Uterus (tissue), 4 donors: ENCODE measurements around the gene VSIR. TPM values are rescaled to one million over a fixed set of nuclear protein-coding genes. Genes with fewer than 3 reads are reported as not detected.
A peak's percentile ranks its signal among the peaks of the same experiment; 100 is the strongest.

ENCODE experiments used
- DNase-seq, 2 donors: peaks; one replicate each; pipeline ENCODE4 v3.0.0-alpha.2; 2019 to 2020
- H3K27ac ChIP-seq, 2 donors: fragments of 200-600 bp; sonication (generic); 1 replicate in 1 of 2; 2 replicates in 1 of 2; pipeline ENCODE4 v1.5.1; 2016 to 2018
- H3K27me3 ChIP-seq, 2 donors: fragments of 200-600 bp; sonication (generic); one replicate each; pipeline ENCODE4 v1.5.1; 2018 to 2019; ENCODE audit warnings: control low read depth in 1 of 2
- H3K36me3 ChIP-seq, 2 donors: fragments of 200-600 bp; sonication (generic); one replicate each; pipeline ENCODE4 v1.5.1; 2019; ENCODE audit warnings: control low read depth in 1 of 2
- H3K4me1 ChIP-seq, 2 donors: fragments of 200-600 bp; sonication (generic); one replicate each; pipeline ENCODE4 v1.5.1; 2018 to 2019; ENCODE audit warnings: control low read depth in 1 of 2
- H3K4me3 ChIP-seq, 2 donors: fragments of 200-600 bp; sonication (generic); 1 replicate in 1 of 2; 2 replicates in 1 of 2; pipeline ENCODE4 v1.5.1; 2018 to 2019; ENCODE audit warnings: mild to moderate bottlenecking in 1 of 2
- H3K9me3 ChIP-seq, 2 donors: fragments of 200-600 bp; sonication (generic); one replicate each; pipeline ENCODE4 v1.5.1; 2019; ENCODE audit warnings: control low read depth in 1 of 2
- POLR2A ChIP-seq, 2 donors: fragments of 450-650 bp; IDR thresholded peaks; one replicate each; pipeline ENCODE4 v1.6.1; 2016; ENCODE audit warnings: antibody characterized with exemption in 2 of 2, mild to moderate bottlenecking in 1 of 2, moderate library complexity in 1 of 2
- intact Hi-C: fragments of 100-400 bp; cut with DNase I; formaldehyde crosslinking; loops from one replicate; pipeline ENCODE4 v1.15.1; 2023; ENCODE audit warnings: low total_unique reads
- total RNA-seq, 4 donors: library from RNA; depleted of rRNA in 3 of 4; stranded (reverse); fragments of >200 nt in 3 of 4; gene quantifications; one replicate each; pipeline versions ENCODE4 v1.1.0 to v1.2.4, GENCODE V29; 2014 to 2023
- TF ChIP-seq, protein P1 (sequence below), 4 experiments: fragments of 200-600 bp in 2 of 4; fragments of 450-650 bp in 2 of 4; sonication (generic) in 2 of 4; IDR thresholded peaks; one replicate each; pipeline ENCODE4 v1.5.1; 2016 to 2019; ENCODE audit warnings: antibody characterized with exemption in 4 of 4, mild to moderate bottlenecking in 2 of 4, moderate library complexity in 1 of 4
- donor health status: DM: yes; HTN: yes; CAD: no.

The VSIR gene
- total RNA-seq, 4 donors from 2014 or later = 18.9 to 127 (median 36.7) TPM

DNA sequence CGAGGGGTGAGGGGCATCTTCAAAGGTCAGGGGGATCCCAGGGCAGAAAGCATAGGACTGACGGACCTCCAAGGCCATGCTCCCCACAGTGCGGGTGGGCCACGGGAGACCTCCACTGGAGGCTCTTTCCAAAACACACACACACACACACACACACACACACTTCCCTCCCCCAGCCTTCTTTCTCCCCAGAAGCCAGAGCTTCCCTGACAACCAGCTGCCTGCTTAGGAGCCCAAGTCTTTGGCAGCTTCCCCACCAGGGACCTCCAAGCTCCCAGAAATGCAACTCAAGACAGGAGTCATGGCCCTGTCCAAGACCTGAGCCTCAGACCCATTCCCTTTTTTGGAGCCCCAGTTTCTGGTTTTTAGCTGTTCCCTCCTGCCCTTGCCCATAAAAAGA, 53.0 kb downstream of the VSIR start:
- intact Hi-C loops = no loop called here
- Histone ChIP-seq H3K36me3 (no peaks in the 10 kb centered on the region), H3K27me3 (no peaks in the 10 kb centered on the region), H3K9me3 (no peaks in the 10 kb centered on the region), H3K4me3 (no peak overlapping the region), H3K27ac (no peak overlapping the region), H3K4me1 (peaks cover 3 to 22% of the 10 kb centered on the region in 2 donors)
- no peak for TF ChIP-seq POLR2A (IDR thresholded peaks at IDR 0.05)
- TF ChIP-seq, protein P1, sequence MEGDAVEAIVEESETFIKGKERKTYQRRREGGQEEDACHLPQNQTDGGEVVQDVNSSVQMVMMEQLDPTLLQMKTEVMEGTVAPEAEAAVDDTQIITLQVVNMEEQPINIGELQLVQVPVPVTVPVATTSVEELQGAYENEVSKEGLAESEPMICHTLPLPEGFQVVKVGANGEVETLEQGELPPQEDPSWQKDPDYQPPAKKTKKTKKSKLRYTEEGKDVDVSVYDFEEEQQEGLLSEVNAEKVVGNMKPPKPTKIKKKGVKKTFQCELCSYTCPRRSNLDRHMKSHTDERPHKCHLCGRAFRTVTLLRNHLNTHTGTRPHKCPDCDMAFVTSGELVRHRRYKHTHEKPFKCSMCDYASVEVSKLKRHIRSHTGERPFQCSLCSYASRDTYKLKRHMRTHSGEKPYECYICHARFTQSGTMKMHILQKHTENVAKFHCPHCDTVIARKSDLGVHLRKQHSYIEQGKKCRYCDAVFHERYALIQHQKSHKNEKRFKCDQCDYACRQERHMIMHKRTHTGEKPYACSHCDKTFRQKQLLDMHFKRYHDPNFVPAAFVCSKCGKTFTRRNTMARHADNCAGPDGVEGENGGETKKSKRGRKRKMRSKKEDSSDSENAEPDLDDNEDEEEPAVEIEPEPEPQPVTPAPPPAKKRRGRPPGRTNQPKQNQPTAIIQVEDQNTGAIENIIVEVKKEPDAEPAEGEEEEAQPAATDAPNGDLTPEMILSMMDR (IDR thresholded peaks at IDR 0.05) = no peak
- DNase-seq = no peak

DNA sequence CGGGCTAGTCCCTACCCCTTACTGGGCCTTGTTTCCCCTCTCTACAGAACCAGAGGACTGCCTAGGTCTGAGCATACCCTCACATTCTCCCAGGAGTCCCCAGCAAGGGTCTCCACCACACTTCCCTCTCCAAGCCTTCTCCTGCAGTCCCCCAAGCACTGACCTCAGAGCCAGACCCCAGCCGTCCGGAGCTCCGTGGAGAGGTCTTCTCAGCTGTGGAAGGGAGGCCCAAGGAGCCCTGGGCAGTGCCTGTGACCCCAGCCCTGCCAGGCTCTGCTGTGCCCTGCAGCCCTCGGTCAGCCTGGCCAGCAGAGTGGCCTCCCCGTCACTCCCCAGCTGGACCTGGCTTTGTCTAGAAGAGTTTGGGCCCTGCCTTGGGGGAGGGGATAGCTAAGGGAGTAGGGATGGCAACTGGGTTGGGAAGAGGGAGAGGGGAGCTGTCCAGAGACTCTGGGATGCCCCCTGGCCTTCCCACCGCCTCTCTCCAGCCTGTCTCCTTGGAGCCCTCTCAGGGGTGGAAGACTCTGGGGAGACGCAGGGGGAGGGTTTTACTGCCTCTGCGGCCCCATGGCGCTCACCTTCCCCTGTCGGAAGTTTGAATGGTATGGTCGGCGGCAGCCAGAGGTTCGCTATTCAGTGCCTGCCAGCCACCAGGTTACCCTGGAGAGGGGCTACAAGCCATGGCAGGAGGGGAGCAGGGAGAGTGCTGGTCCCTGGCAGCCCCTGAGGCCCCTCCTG, 53.7 kb downstream of the VSIR start, which contains the start of gene C10orf105:
Gene C10orf105, minus strand, starts transcription at position 315 of the 738 bp plus-strand sequence. CDS start 3,441 bp downstream, outside the sequence.
- peaks cover 5 to 28% of the 10 kb centered on the region in 2 donors for H3K4me1 ChIP-seq
- H3K36me3 ChIP-seq = no peaks in the 10 kb centered on the region
- no peaks in the 10 kb centered on the region for H3K27me3 ChIP-seq
- H3K9me3 ChIP-seq = no peaks in the 10 kb centered on the region
- no peak for DNase-seq
- no peak within 1 kb of the TSS for H3K4me3 ChIP-seq
- peak within 1 kb of the TSS; percentile 28 to 67 for H3K27ac ChIP-seq
- TF ChIP-seq, protein P1 (IDR thresholded peaks at IDR 0.05) = no peak
- no peak for TF ChIP-seq POLR2A (IDR thresholded peaks at IDR 0.05)
- intact Hi-C loops = no loop called here

DNA sequence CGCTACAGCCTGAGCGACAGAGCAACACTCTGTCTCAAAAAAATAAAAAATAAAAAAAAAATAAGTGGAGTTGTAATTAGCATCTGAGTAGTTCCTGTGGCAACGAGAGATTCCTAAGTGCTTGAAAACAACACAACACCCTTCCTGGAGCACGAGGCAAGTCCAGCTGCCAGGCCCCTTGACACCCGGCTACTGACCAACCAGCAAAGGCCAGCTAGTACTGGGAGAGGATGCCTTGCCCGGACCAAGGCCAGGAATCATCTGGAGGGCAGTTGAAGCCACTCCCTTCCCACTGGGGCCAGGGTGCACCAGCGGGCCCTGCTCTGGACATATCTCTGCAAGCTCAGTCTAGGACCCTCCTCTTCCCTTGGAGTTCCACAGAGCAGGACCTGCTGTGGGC, 54.3 kb downstream of the VSIR start:
- H3K27ac ChIP-seq = peak overlapping the region; percentile 28 to 67
- peaks cover 11 to 34% of the 10 kb centered on the region in 2 donors for H3K4me1 ChIP-seq
- no peaks in the 10 kb centered on the region for H3K36me3 ChIP-seq
- no peaks in the 10 kb centered on the region for H3K27me3 ChIP-seq
- intact Hi-C loops = no loop called here
- TF ChIP-seq, protein P1 (IDR thresholded peaks at IDR 0.05) = no peak
- no peak for TF ChIP-seq POLR2A (IDR thresholded peaks at IDR 0.05)
- H3K4me3 ChIP-seq = no peak overlapping the region
- H3K9me3 ChIP-seq = no peaks in the 10 kb centered on the region
- peak; percentile 47 to 51 for DNase-seq

DNA sequence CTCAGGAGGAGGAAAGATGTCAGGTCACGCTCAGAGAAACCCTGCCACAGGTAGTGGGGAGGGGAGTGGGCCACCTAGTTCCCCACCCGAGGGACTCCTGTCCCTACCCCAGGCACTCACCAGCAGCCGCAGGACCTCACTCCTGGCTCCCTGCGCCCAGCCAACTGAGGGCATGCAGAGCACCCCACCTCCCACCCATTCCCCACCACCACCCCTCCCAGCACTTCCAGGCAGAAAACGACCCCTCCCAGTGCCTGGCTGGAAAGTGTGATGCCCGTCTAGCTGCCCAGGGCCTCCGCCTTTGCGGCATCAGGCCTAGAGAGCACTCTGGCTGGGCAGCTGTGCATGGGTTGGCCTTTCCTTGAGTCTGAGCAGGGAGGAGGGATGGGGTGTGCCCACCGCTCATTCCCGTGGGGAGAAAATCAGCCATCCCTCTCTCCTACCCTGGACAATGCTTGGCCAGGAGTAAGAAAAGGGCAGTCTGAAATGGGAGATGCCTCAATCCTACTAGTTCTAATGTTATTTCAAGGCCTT, 55.1 kb downstream of the VSIR start:
- DNase-seq = no peak
- intact Hi-C loops = no loop called here
- H3K9me3 ChIP-seq = no peaks in the 10 kb centered on the region
- H3K27ac ChIP-seq = peak overlapping the region; percentile 28 to 67
- TF ChIP-seq, protein P1 (IDR thresholded peaks at IDR 0.05) = no peak
- no peak for TF ChIP-seq POLR2A (IDR thresholded peaks at IDR 0.05)
- no peaks in the 10 kb centered on the region for H3K27me3 ChIP-seq
- H3K36me3 ChIP-seq = no peaks in the 10 kb centered on the region
- no peak overlapping the region for H3K4me3 ChIP-seq
- H3K4me1 ChIP-seq = peaks cover 17 to 42% of the 10 kb centered on the region in 2 donors

DNA sequence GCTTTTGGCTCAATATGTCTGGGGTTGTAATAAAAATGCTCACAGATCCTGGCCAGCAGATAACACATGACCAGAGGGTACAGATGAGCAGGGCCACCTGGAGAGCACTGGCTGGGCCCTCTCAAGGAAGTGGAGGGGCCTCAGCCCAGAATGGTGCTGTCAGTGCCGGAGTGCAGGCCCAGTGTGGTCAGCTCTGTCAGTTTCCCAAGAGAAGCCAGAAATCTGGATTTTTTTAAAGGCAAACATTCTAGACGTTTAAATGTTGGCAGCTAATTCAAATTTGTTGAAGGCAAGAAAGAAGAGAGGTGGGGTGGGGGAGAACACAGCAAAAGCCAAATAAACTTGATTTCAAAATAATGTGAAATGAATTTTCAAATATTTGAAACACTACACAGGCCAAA, 55.8 kb downstream of the VSIR start:
- Histone ChIP-seq H3K27me3 (no peaks in the 10 kb centered on the region), H3K27ac (peak overlapping the region; percentile 28 to 67), H3K36me3 (no peaks in the 10 kb centered on the region), H3K9me3 (no peaks in the 10 kb centered on the region), H3K4me3 (no peak overlapping the region), H3K4me1 (peaks cover 17 to 48% of the 10 kb centered on the region in 2 donors)
- no peak for DNase-seq
- TF ChIP-seq, protein P1 (IDR thresholded peaks at IDR 0.05) = no peak
- TF ChIP-seq POLR2A (IDR thresholded peaks at IDR 0.05) = no peak
- intact Hi-C loops = no loop called here
